GM18511 (cell line): ENCODE measurements around the gene TARS1.

Source experiments
- ATAC-seq: cut with Tn5 transposase; IDR thresholded peaks from one replicate; pipeline ENCODE4 v1.9.1; 2021; ENCODE audit warnings: mild to moderate bottlenecking, moderate library complexity; ENCODE audit not compliant: unreplicated experiment

TARS1 gene

GRCh38 chr5:33438996-33439395 lies 1.8 kb upstream of the TARS1 start:
- no peak for ATAC-seq

- no peak for ATAC-seq
Observed at GRCh38 chr5:33439905-33440481, 772 bp upstream of the TARS1 start.

GRCh38 chr5:33441241-33442177 lies 744 bp downstream of the TARS1 start:
- ATAC-seq, result peak; percentile 41

GRCh38 chr5:33444542-33444941 lies 3.8 kb downstream of the TARS1 start:
- no peak for ATAC-seq

- no peak for ATAC-seq
Observed at GRCh38 chr5:33445798-33446197, 5.0 kb downstream of the TARS1 start.

- no peak for ATAC-seq
Observed at GRCh38 chr5:33448118-33448517, 7.4 kb downstream of the TARS1 start.

- ATAC-seq, result no peak
Observed at GRCh38 chr5:33457126-33457525, 16.4 kb downstream of the TARS1 start.

GRCh38 chr5:33457817-33458216 lies 17.1 kb downstream of the TARS1 start:
- no peak for ATAC-seq

- ATAC-seq, result no peak
Observed at GRCh38 chr5:33460210-33460609, 19.4 kb downstream of the TARS1 start.

- no peak for ATAC-seq
Observed at GRCh38 chr5:33462456-33462855, 21.7 kb downstream of the TARS1 start.

- ATAC-seq, result no peak
Observed at GRCh38 chr5:33465120-33465519, 24.4 kb downstream of the TARS1 start.

GRCh38 chr5:33468775-33469435 lies 28.1 kb downstream of the TARS1 start:
- no peak for ATAC-seq

GRCh38 chr5:33470544-33470943 lies 29.8 kb downstream of the TARS1 start:
- peak; percentile 64 for ATAC-seq

GRCh38 chr5:33472805-33473409 lies 32.1 kb downstream of the TARS1 start:
- ATAC-seq, result no peak

GRCh38 chr5:33474004-33474403 lies 33.2 kb downstream of the TARS1 start:
- ATAC-seq, result no peak

- ATAC-seq, result no peak
Observed at GRCh38 chr5:33474931-33475499, 34.2 kb downstream of the TARS1 start.

GRCh38 chr5:33475706-33476105 lies 34.9 kb downstream of the TARS1 start:
- ATAC-seq, result no peak

- no peak for ATAC-seq
Observed at GRCh38 chr5:33476992-33477391, 36.2 kb downstream of the TARS1 start.

- ATAC-seq, result no peak
Observed at GRCh38 chr5:33477816-33478215, 37.1 kb downstream of the TARS1 start.

GRCh38 chr5:33479311-33479710 lies 38.5 kb downstream of the TARS1 start:
- no peak for ATAC-seq

- ATAC-seq, result no peak
Observed at GRCh38 chr5:33480876-33481275, 40.1 kb downstream of the TARS1 start.
